Cardiac muscle cell (in vitro differentiated cells and primary cell): ENCODE results near the gene SIL1. TPM values are rescaled to one million over a fixed set of nuclear protein-coding genes. Genes with fewer than 3 reads are reported as not detected.

Experiments used
- DNase-seq, 2 donors: peaks; one replicate each; pipeline versions ENCODE4 v3.0.0 to v3.0.0-alpha.2; 2010 to 2017; ENCODE audit warnings: low read depth in 1 of 2, low spot score in 1 of 2
- H3K27ac ChIP-seq: fragments of 200-600 bp; sonication (generic); 2 replicates; pipeline ENCODE4 v1.5.1; 2016
- H3K27me3 ChIP-seq: fragments of 200-600 bp; sonication (generic); 2 replicates; pipeline ENCODE4 v1.6.0; 2016; ENCODE audit warnings: control low read depth
- H3K36me3 ChIP-seq: fragments of 200-600 bp; sonication (generic); 2 replicates; pipeline ENCODE4 v1.5.1; 2016; ENCODE audit warnings: control low read depth
- H3K4me1 ChIP-seq: fragments of 200-600 bp; sonication (generic); 2 replicates; pipeline ENCODE4 v1.8.1; 2017; ENCODE audit warnings: low read depth, mild to moderate bottlenecking, mixed run types
- H3K4me3 ChIP-seq: fragments of 200-600 bp; sonication (generic); 2 replicates; pipeline ENCODE4 v1.5.1; 2016; ENCODE audit warnings: mild to moderate bottlenecking
- H3K9me3 ChIP-seq: fragments of 200-600 bp; sonication (generic); 2 replicates; pipeline ENCODE4 v1.5.1; 2017; ENCODE audit warnings: low read depth, mild to moderate bottlenecking, control low read depth
- CTCF ChIP-seq: IDR thresholded peaks from 2 replicates; pipeline ENCODE4 v1.5.1; 2012; ENCODE audit warnings: low read depth, mild to moderate bottlenecking, low read length
- polyA plus RNA-seq: library from polyadenylated mRNA; unstranded; fragments of >200 nt; fragmentation: Nextera tagmentation; extraction: Ambion mirVana; gene quantifications from 2 replicates; pipeline ENCODE4 v1.2.1, GENCODE V29; 2016
- total RNA-seq: library from RNA; depleted of rRNA; stranded (reverse); fragments of >200 nt; gene quantifications from 2 replicates; pipeline ENCODE4 v1.2.3, GENCODE V29; 2016

SIL1 gene
- total and polyA plus RNA-seq, 2 experiments from 2014 or later: 40.5 to 49.8 TPM

GRCh38 chr5:138951091-138951985 is 246.8 kb downstream of the SIL1 start:
- H3K4me1 ChIP-seq: peaks cover 39% of the 10 kb centered on the region

GRCh38 chr5:138950421-138951031 is 247.6 kb downstream of the SIL1 start:
- TF ChIP-seq CTCF: no peak
- Histone ChIP-seq H3K9me3 (no peaks in the 10 kb centered on the region), H3K36me3 (no peaks in the 10 kb centered on the region), H3K4me3 (no peak overlapping the region), H3K27ac (no peak overlapping the region), H3K27me3 (no peaks in the 10 kb centered on the region), H3K4me1 (peaks cover 46% of the 10 kb centered on the region)
- DNase-seq: no peak

More at GRCh38 chr5:138951091-138951985, 246.8 kb downstream of the SIL1 start:
- Histone ChIP-seq H3K9me3 (no peaks in the 10 kb centered on the region), H3K4me3 (no peak overlapping the region), H3K27me3 (no peaks in the 10 kb centered on the region), H3K36me3 (no peaks in the 10 kb centered on the region), H3K27ac (no peak overlapping the region)
- no peak for DNase-seq
- TF ChIP-seq CTCF: no peak

GRCh38 chr5:138949988-138950387 is 248.2 kb downstream of the SIL1 start:
- no peaks in the 10 kb centered on the region for H3K36me3 ChIP-seq
- no peaks in the 10 kb centered on the region for H3K27me3 ChIP-seq
- H3K27ac ChIP-seq: no peak overlapping the region
- no peak overlapping the region for H3K4me3 ChIP-seq
- no peak for TF ChIP-seq CTCF
- peaks cover 42% of the 10 kb centered on the region for H3K4me1 ChIP-seq
- no peak for DNase-seq
- H3K9me3 ChIP-seq: no peaks in the 10 kb centered on the region

- Histone ChIP-seq H3K27ac (no peak overlapping the region), H3K4me1 (peaks cover 42% of the 10 kb centered on the region), H3K4me3 (no peak overlapping the region), H3K36me3 (no peaks in the 10 kb centered on the region), H3K9me3 (no peaks in the 10 kb centered on the region), H3K27me3 (no peaks in the 10 kb centered on the region)
- DNase-seq: no peak
- TF ChIP-seq CTCF: no peak
These were observed 249.0 kb downstream of the SIL1 start for GRCh38 chr5:138949223-138949574.

- Histone ChIP-seq H3K27ac (no peak overlapping the region), H3K9me3 (no peaks in the 10 kb centered on the region), H3K27me3 (no peaks in the 10 kb centered on the region), H3K4me1 (peaks cover 40% of the 10 kb centered on the region), H3K36me3 (no peaks in the 10 kb centered on the region), H3K4me3 (no peak overlapping the region)
- TF ChIP-seq CTCF: no peak
- no peak for DNase-seq
These were observed 249.5 kb downstream of the SIL1 start for GRCh38 chr5:138948471-138949222.
